ENCODE measurements around the gene CUTA.
"Not testable (repeated sequence)": the region's sequence is repeated elsewhere in the genome, so short reads cannot be mapped to it uniquely, and the experiment has no call there.

Gene CUTA

DNA sequence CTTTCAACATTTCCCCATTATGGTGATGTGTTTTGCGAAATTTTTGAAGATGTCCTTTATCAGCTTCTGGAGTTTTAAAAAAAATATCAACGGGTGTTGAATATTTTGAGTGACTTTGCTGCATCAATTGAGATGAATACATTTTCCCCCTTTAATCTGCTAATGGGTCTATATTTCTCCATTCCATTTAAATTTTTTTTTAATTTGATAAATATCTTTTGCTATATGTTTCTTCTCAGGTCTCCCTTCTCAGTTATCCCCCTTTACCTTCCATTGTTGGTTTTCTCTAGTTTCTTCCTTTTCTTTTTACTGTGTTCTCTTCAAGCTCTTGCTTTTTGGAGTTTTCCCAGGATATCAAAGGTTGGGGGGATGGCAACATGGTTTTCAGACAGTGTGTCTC lies 27.7 kb downstream of the CUTA start:
- Mint-ChIP-seq H3K9me3 (no peaks in the 10 kb centered on the region), H3K27me3 (ENCODE audit: low read depth) (no peaks in the 10 kb centered on the region), H3K27ac (peak overlapping the region in 2 of 3 experiments; percentile 40 to 96), H3K36me3 (ENCODE audit: low read depth) (peaks cover under 1% of the 10 kb centered on the region), H3K4me3 (no peak overlapping the region), H3K4me1 (peaks cover 24% of the 10 kb centered on the region)
- no peak for TF ChIP-seq CTCF (IDR thresholded peaks at IDR 0.05; ENCODE audit: unreplicated experiment in 3 of 3)

DNA sequence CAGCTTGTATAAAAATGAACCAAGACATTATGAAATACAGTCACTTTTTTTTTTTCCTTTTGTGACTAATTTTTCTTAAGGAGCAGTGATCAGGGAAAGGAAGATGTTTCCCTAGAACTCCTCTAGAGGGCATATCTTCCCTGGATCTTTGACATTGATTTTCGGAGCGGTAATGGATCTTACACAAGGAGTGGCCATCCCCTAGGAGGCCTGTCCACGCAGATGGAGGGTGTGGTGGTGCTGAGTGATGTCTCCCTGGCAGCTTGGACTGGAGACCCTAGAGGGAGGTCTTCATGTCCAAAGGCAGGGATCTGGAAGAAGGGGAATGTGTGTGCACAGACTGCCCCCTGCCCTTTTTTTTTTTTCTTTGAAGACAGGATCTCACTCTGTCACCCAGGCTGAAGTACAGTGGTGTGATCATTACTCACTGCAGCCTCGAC lies 33.3 kb downstream of the CUTA start:
- no peak overlapping the region for H3K4me3 Mint-ChIP-seq
- no peaks in the 10 kb centered on the region for H3K9me3 Mint-ChIP-seq
- no peaks in the 10 kb centered on the region for H3K27me3 Mint-ChIP-seq (ENCODE audit: low read depth)
- H3K4me1 Mint-ChIP-seq: no peaks in the 10 kb centered on the region
- peak; percentile 35 to 46 (median 40) for TF ChIP-seq CTCF (IDR thresholded peaks at IDR 0.05; ENCODE audit: unreplicated experiment in 3 of 3)
- peak overlapping the region in 2 of 3 experiments; percentile 23 to 33 for H3K27ac Mint-ChIP-seq
- H3K36me3 Mint-ChIP-seq (ENCODE audit: low read depth): no peaks in the 10 kb centered on the region

GRCh38 chr6:33383427-33384185 lies 34.3 kb downstream of the CUTA start:
- no peaks in the 10 kb centered on the region for H3K27me3 Mint-ChIP-seq (ENCODE audit: low read depth)
- no peaks in the 10 kb centered on the region for H3K9me3 Mint-ChIP-seq
- H3K4me3 Mint-ChIP-seq: no peak overlapping the region
- TF ChIP-seq CTCF (IDR thresholded peaks at IDR 0.05; ENCODE audit: unreplicated experiment in 3 of 3): no peak
- H3K4me1 Mint-ChIP-seq: no peaks in the 10 kb centered on the region
- H3K36me3 Mint-ChIP-seq (ENCODE audit: low read depth): no peaks in the 10 kb centered on the region
- H3K27ac Mint-ChIP-seq: no peak overlapping the region

- Mint-ChIP-seq H3K4me1 (peaks cover 3% of the 10 kb centered on the region), H3K27ac (peak overlapping the region in 1 of 3 experiments; percentile 30), H3K27me3 (ENCODE audit: low read depth) (no peaks in the 10 kb centered on the region), H3K9me3 (no peaks in the 10 kb centered on the region), H3K36me3 (ENCODE audit: low read depth) (no peaks in the 10 kb centered on the region), H3K4me3 (no peak overlapping the region)
- TF ChIP-seq CTCF (IDR thresholded peaks at IDR 0.05; ENCODE audit: unreplicated experiment in 3 of 3): no peak
Observed at GRCh38 chr6:33380272-33380981, 37.5 kb downstream of the CUTA start.

DNA sequence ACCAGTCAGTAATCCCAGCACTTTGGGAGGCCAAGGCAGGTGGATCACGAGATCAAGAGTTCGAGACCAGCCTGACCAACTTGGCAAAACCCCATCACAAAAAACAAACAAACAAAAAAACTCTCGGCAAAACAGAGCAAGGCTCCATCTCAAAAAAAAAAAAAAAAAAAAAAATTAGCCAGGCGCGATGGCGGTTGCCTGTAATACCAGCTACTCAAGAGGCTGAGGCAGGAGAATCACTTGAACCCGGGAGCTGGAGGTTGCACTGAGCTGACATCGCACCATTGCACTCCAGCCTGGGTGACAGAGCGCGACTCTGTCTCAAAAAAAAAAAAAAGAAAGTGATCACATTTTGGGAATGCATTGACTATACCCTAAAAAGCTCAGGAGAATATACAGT lies 38.7 kb downstream of the CUTA start:
- not testable (repeated sequence) for H3K27me3 Mint-ChIP-seq (ENCODE audit: low read depth); H3K27ac Mint-ChIP-seq; H3K4me3 Mint-ChIP-seq; H3K36me3 Mint-ChIP-seq (ENCODE audit: low read depth); H3K9me3 Mint-ChIP-seq
- peaks cover 15% of the 10 kb centered on the region for H3K4me1 Mint-ChIP-seq

DNA sequence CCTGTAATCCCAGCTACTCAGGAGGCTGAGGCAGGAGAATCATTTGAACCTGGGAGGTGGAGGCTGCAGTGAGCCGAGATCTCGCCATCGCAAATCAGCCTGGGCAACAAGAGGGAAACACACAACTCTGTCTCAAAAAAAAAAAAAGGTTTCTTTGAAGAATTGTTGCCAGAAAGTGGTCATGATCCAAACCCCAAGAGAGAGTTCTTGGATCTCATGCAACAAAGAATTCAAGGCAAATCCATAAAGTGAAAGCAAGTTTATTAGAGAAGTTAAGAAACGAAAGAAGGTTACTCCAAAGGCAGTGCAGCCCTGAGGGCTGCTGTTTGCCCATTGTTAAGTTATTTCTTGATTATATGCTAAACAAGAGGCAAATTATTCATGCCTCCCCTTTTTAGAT lies 40.7 kb downstream of the CUTA start:
- no peaks in the 10 kb centered on the region for H3K9me3 Mint-ChIP-seq
- H3K27me3 Mint-ChIP-seq (ENCODE audit: low read depth): no peaks in the 10 kb centered on the region
- peaks cover 27% of the 10 kb centered on the region for H3K4me1 Mint-ChIP-seq
- no peak overlapping the region for H3K4me3 Mint-ChIP-seq
- peak overlapping the region in 1 of 3 experiments; percentile 56 for H3K27ac Mint-ChIP-seq
- H3K36me3 Mint-ChIP-seq (ENCODE audit: low read depth): no peaks in the 10 kb centered on the region
- no peak for TF ChIP-seq CTCF (IDR thresholded peaks at IDR 0.05; ENCODE audit: unreplicated experiment in 3 of 3)

Measured in nephron (organoid).